Body of pancreas (tissue), 4 donors: ENCODE measurements around the gene CEND1. TPM values are rescaled to one million over a fixed set of nuclear protein-coding genes. Genes with fewer than 3 reads are reported as not detected.

Experiments
- ATAC-seq: fragments of 150-250 bp; one replicate; pipeline ENCODE4 v1.9.1; 2016
- DNase-seq, 4 donors: peaks; one replicate each; pipeline ENCODE4 v3.0.0-alpha.2; 2019
- H3K27ac ChIP-seq, 4 donors: fragments of 200-600 bp; sonication (generic); 1 replicate in 3 of 4; 2 replicates in 1 of 4; pipeline versions ENCODE4 v1.5.1 to v1.6.1; 2016 to 2019; ENCODE audit warnings: mild to moderate bottlenecking in 1 of 4, mixed read lengths in 1 of 4, moderate library complexity in 1 of 4
- H3K27me3 ChIP-seq, 2 donors: fragments of 200-600 bp; sonication (generic); one replicate each; pipeline ENCODE4 v1.6.0; 2016; ENCODE audit warnings: mild to moderate bottlenecking in 1 of 2
- H3K36me3 ChIP-seq, 2 donors: fragments of 200-600 bp; sonication (generic); replicated peaks in 1 of 2; 2 replicates each; pipeline ENCODE4 v1.5.1; 2016; ENCODE audit warnings: low read depth in 2 of 2; ENCODE audit not compliant: insufficient read depth in 1 of 2
- H3K4me1 ChIP-seq: fragments of 200-600 bp; sonication (generic); one replicate; pipeline ENCODE4 v1.6.0; 2016
- H3K4me3 ChIP-seq, 2 donors: fragments of 200-600 bp; sonication (generic); 1 replicate in 1 of 2; 2 replicates in 1 of 2; pipeline ENCODE4 v1.5.1; 2016 to 2019
- H3K9me3 ChIP-seq, 3 donors: fragments of 200-600 bp; sonication (generic); 1 replicate in 2 of 3; 2 replicates in 1 of 3; pipeline ENCODE4 v1.5.1; 2016
- CTCF ChIP-seq, 7 experiments: fragments of 450-650 bp in 4 of 7; fragments of 200-600 bp in 3 of 7; sonication (generic) in 3 of 7; IDR thresholded peaks; one replicate each; pipeline ENCODE4 v1.5.1; 2016 to 2019; ENCODE audit warnings: antibody characterized with exemption in 7 of 7
- POLR2A ChIP-seq, 3 donors: fragments of 450-650 bp; IDR thresholded peaks; one replicate each; pipeline ENCODE4 v1.6.1; 2016; ENCODE audit warnings: antibody characterized with exemption in 3 of 3, mild to moderate bottlenecking in 2 of 3
- WGBS, 2 donors: methylation state at CpG; one replicate each; pipeline ENCODE4 v1.1.5; 2017; 5-methylcytosine and 5-hydroxymethylcytosine counted together
- intact Hi-C: fragments of 100-400 bp; cut with DNase I; formaldehyde crosslinking; loops from one replicate; pipeline ENCODE4 v1.15.1; 2023
- total RNA-seq, 2 donors: library from RNA; depleted of rRNA; stranded (reverse); fragments of >200 nt; gene quantifications; one replicate each; pipeline ENCODE4 v1.1.0, GENCODE V29; 2016

Gene CEND1
- total RNA-seq, 2 donors from 2014 or later = 0.78 TPM; not detected in 1

- Histone ChIP-seq H3K36me3 (peaks cover 0 to 5% of the 10 kb centered on the region in 2 donors), H3K27me3 (no peaks in the 10 kb centered on the region), H3K4me3 (peak overlapping the region in 1 of 2 donors; percentile 3), H3K27ac (peak overlapping the region; percentile 93 to 98 (median 97)), H3K9me3 (no peaks in the 10 kb centered on the region), H3K4me1 (peaks cover 59% of the 10 kb centered on the region)
- ATAC-seq (no peak), DNase-seq (peak in 2 of 4 donors; percentile 44 to 51)
- 46 to 61% methylated on average over 3 to 31 of the region's 31 CpGs for WGBS, 2 donors
- intact Hi-C loops = no loop called here
- TF ChIP-seq POLR2A (IDR thresholded peaks at IDR 0.05) (no peak), CTCF (IDR thresholded peaks at IDR 0.05) (no peak)
Measured at GRCh38 chr11:794013-794765, 4.3 kb upstream of the CEND1 start.

GRCh38 chr11:793556-793955, 3.7 kb upstream of the CEND1 start:
- ATAC-seq (peak; percentile 49), DNase-seq (peak; percentile 88 to 95 (median 92))
- Histone ChIP-seq H3K27ac (peak overlapping the region; percentile 93 to 98 (median 97)), H3K9me3 (no peaks in the 10 kb centered on the region), H3K36me3 (peaks cover 0 to 5% of the 10 kb centered on the region in 2 donors), H3K4me3 (no peak overlapping the region), H3K4me1 (peaks cover 58% of the 10 kb centered on the region), H3K27me3 (no peaks in the 10 kb centered on the region)
- TF ChIP-seq CTCF (IDR thresholded peaks at IDR 0.05) (no peak), POLR2A (IDR thresholded peaks at IDR 0.05) (peak; percentile 28 to 66 (median 50))
- intact Hi-C loops = no loop called here
- 34 to 53% methylated on average over 4 to 7 of the region's 7 CpGs for WGBS, 2 donors

- TF ChIP-seq CTCF (IDR thresholded peaks at IDR 0.05) (no peak), POLR2A (IDR thresholded peaks at IDR 0.05) (no peak)
- ATAC-seq (no peak), DNase-seq (no peak)
- H3K36me3 ChIP-seq = peaks cover 0 to 5% of the 10 kb centered on the region in 2 donors
- intact Hi-C loops = no loop called here
- H3K4me3 ChIP-seq = no peak overlapping the region
- H3K4me1 ChIP-seq = peaks cover 53% of the 10 kb centered on the region
- no peaks in the 10 kb centered on the region for H3K9me3 ChIP-seq
- 81% methylated on average over 11 of the region's 13 CpGs; no CpG with 5 or more reads in 1 of the 2 donors for WGBS, 2 donors
- H3K27ac ChIP-seq = peak overlapping the region in 2 of 4 donors; percentile 93 to 96
- H3K27me3 ChIP-seq = no peaks in the 10 kb centered on the region
Measured at GRCh38 chr11:792873-793272, 3.0 kb upstream of the CEND1 start.

- Histone ChIP-seq H3K27me3 (no peaks in the 10 kb centered on the region), H3K4me3 (no peak overlapping the region), H3K27ac (no peak overlapping the region), H3K4me1 (peaks cover 51% of the 10 kb centered on the region), H3K9me3 (no peaks in the 10 kb centered on the region), H3K36me3 (peaks cover 0 to 5% of the 10 kb centered on the region in 2 donors)
- DNase-seq (no peak), ATAC-seq (no peak)
- TF ChIP-seq POLR2A (IDR thresholded peaks at IDR 0.05) (no peak), CTCF (IDR thresholded peaks at IDR 0.05) (no peak)
- intact Hi-C loops = no loop called here
- WGBS, 2 donors = 93 to 96% methylated on average over 4 to 13 of the region's 15 CpGs
Measured at GRCh38 chr11:792535-792821, 2.6 kb upstream of the CEND1 start.
